GM12878 (cell line): Measurements from ENCODE around the gene FBXO33. TPM values are rescaled to one million over a fixed set of nuclear protein-coding genes. Genes with fewer than 3 reads are reported as not detected.
A peak's percentile ranks its signal among the peaks of the same experiment; 100 is the strongest.

ENCODE experiments used
- ATAC-seq: fragments of 200-7000 bp; cut with Tn5 transposase; 3 replicates; pipeline ENCODE4 v1.9.1; 2020; ENCODE audit warnings: mild to moderate bottlenecking, moderate library complexity
- BruUV-seq: library from RNA; stranded (reverse); fragments of 400-500 nt; replicated peaks from 2 replicates; lab custom pipeline; 2021; lab: Mats Ljungman, UMichigan
- CTCF ChIA-PET: fragments of 300-600 bp; sonication (Branson Sonifier 250); formaldehyde crosslinking; extraction: SDS; loops from one replicate; lab custom pipeline; 2021; ENCODE audit warnings: inconsistent platforms; lab: Yijun Ruan, JAX
- POLR2A ChIA-PET: fragments of 350-600 bp; formaldehyde crosslinking; extraction: SDS; loops from one replicate; lab custom pipeline; 2021; ENCODE audit warnings: inconsistent platforms; lab: Charles Lee
- RAD21 ChIA-PET: fragments of 300-600 bp; sonication (Branson Sonifier 250); formaldehyde crosslinking; loops from one replicate; lab custom pipeline; 2023; ENCODE audit warnings: antibody characterized with exemption; ENCODE audit not compliant: unreplicated experiment; lab: Charles Lee
- SMC1A ChIA-PET: fragments of 300-600 bp; sonication (Branson Sonifier 250); formaldehyde crosslinking; loops from one replicate; lab custom pipeline; 2023; ENCODE audit not compliant: unreplicated experiment, uncharacterized antibody; lab: Charles Lee
- DNase-seq: peaks from one replicate; pipeline ENCODE4 v3.0.0-alpha.2; 2011; ENCODE audit warnings: low read depth, low spot score
- FAIRE-seq: peaks from 3 replicates; lab custom pipeline; 2011; peaks lifted over from hg19 to GRCh38; lab: Jason Lieb, UNC
- H2AFZ ChIP-seq: 2 replicates; pipeline ENCODE4 v1.6.0; 2011; ENCODE audit warnings: low read depth, low read length, control low read depth; ENCODE audit not compliant: control insufficient read depth
- H3K27ac ChIP-seq: 2 replicates; pipeline ENCODE4 v1.5.1; 2011; ENCODE audit warnings: control low read depth; ENCODE audit not compliant: control insufficient read depth, insufficient read depth
- H3K27me3 ChIP-seq, 2 experiments: replicated peaks in 1 of 2; 2 replicates each; pipeline versions ENCODE4 v1.6.0 to v1.6.1; 2011; ENCODE audit warnings: low read length in 1 of 2; ENCODE audit not compliant: control insufficient read depth in 2 of 2, insufficient read depth in 2 of 2
- H3K36me3 ChIP-seq, 2 experiments: 2 replicates each; pipeline ENCODE4 v1.5.1; 2011; ENCODE audit warnings: low read length in 1 of 2; ENCODE audit not compliant: control insufficient read depth in 2 of 2, insufficient read depth in 2 of 2
- H3K4me1 ChIP-seq: 2 replicates; pipeline ENCODE4 v1.6.1; 2011; ENCODE audit warnings: mild to moderate bottlenecking, low read length, moderate library complexity, mixed read lengths; ENCODE audit not compliant: control insufficient read depth, insufficient read depth
- H3K4me2 ChIP-seq: 2 replicates; pipeline ENCODE4 v1.6.0; 2011; ENCODE audit warnings: control low read depth; ENCODE audit not compliant: control insufficient read depth, insufficient read depth
- H3K4me3 ChIP-seq: fragments of 200-600 bp; sonication (generic); 2 replicates; pipeline ENCODE4 v1.5.1; 2016
- H3K79me2 ChIP-seq: 2 replicates; pipeline ENCODE4 v1.6.0; 2011; ENCODE audit warnings: low read length; ENCODE audit not compliant: control insufficient read depth, insufficient read depth
- H3K9ac ChIP-seq: 2 replicates; pipeline ENCODE4 v1.8.0; 2011; ENCODE audit warnings: low read length, control low read depth, mixed read lengths; ENCODE audit not compliant: control insufficient read depth, insufficient read depth
- H3K9me3 ChIP-seq: replicated peaks from 3 replicates; pipeline ENCODE4 v1.5.1; 2011; ENCODE audit warnings: mild to moderate bottlenecking, low read length; ENCODE audit not compliant: control insufficient read depth, insufficient read depth
- H4K20me1 ChIP-seq: 2 replicates; pipeline ENCODE4 v1.6.0; 2011; ENCODE audit not compliant: control insufficient read depth, insufficient read depth
- ASH2L ChIP-seq: fragments of 300-600, 200-600 bp; sonication (generic); IDR thresholded peaks from 2 replicates; pipeline ENCODE4 v1.6.1; 2017; ENCODE audit warnings: low read depth, mild to moderate bottlenecking, borderline replicate concordance
- CEBPB ChIP-seq, 2 experiments: fragments of 150-350 bp in 1 of 2; IDR thresholded peaks; 2 replicates each; pipeline ENCODE4 v1.6.1; 2012 to 2014; ENCODE audit warnings: low read depth in 2 of 2, low read length in 2 of 2, borderline replicate concordance in 1 of 2, inconsistent platforms in 1 of 2
- CEBPZ ChIP-seq: fragments of 150-350 bp; IDR thresholded peaks from 2 replicates; pipeline ENCODE4 v1.6.1; 2016; ENCODE audit warnings: low read depth, low read length
- GATAD2B ChIP-seq: fragments of 450-650 bp; conservative IDR thresholded peaks from 2 replicates; pipeline ENCODE4 v1.6.1; 2017; ENCODE audit warnings: low read depth, mild to moderate bottlenecking, moderate library complexity
- HDGF ChIP-seq: fragments of 450-650 bp; IDR thresholded peaks from 2 replicates; pipeline ENCODE4 v1.6.1; 2016; ENCODE audit warnings: antibody characterized with exemption
- LARP7 ChIP-seq: fragments of 450-650 bp; IDR thresholded peaks from 2 replicates; pipeline ENCODE4 v1.6.1; 2017; ENCODE audit warnings: mild to moderate bottlenecking
- MLLT1 ChIP-seq: fragments of 450-650 bp; IDR thresholded peaks from 2 replicates; pipeline ENCODE4 v1.6.1; 2016; ENCODE audit warnings: mild to moderate bottlenecking
- MXI1 ChIP-seq: fragments of 150-350 bp; IDR thresholded peaks from 2 replicates; pipeline ENCODE4 v1.6.1; 2011; ENCODE audit warnings: low read depth, mild to moderate bottlenecking, inconsistent platforms, low read length, improper control_type of control experiment
- NR2F1 ChIP-seq: fragments of 450-650 bp; conservative IDR thresholded peaks from 2 replicates; pipeline ENCODE4 v1.6.1; 2017; ENCODE audit warnings: mild to moderate bottlenecking
- PBX3 ChIP-seq: IDR thresholded peaks from 2 replicates; pipeline ENCODE4 v1.6.1; 2011; ENCODE audit warnings: mild to moderate bottlenecking, low read depth, low read length, moderate library complexity; ENCODE audit not compliant: insufficient replicate concordance
- POLR2AphosphoS2 ChIP-seq: IDR thresholded peaks from 2 replicates; pipeline ENCODE4 v1.6.1; 2011; ENCODE audit warnings: low read depth, mild to moderate bottlenecking, low read length, improper control_type of control experiment, moderate library complexity
- SIN3A ChIP-seq: IDR thresholded peaks from 2 replicates; pipeline ENCODE4 v1.6.1; 2012; ENCODE audit warnings: low read depth, low read length, improper control_type of control experiment
- SMAD5 ChIP-seq: IDR thresholded peaks from 2 replicates; pipeline ENCODE4 v1.6.1; 2016; ENCODE audit warnings: antibody characterized with exemption, low read depth
- TCF12 ChIP-seq: IDR thresholded peaks from 2 replicates; pipeline ENCODE4 v1.6.1; 2011; ENCODE audit warnings: low read depth, mild to moderate bottlenecking, low read length
- TCF3 ChIP-seq: IDR thresholded peaks from 2 replicates; pipeline ENCODE4 v1.6.1; 2012; ENCODE audit warnings: low read depth, mild to moderate bottlenecking, low read length, borderline replicate concordance; ENCODE audit not compliant: insufficient read depth
- ZNF207 ChIP-seq: fragments of 450-650 bp; IDR thresholded peaks from 2 replicates; pipeline ENCODE4 v1.6.1; 2014; ENCODE audit warnings: antibody characterized with exemption, mild to moderate bottlenecking, borderline replicate concordance
- WGBS: methylation state at CpG from one replicate; pipeline ENCODE4 v1.1.6; 2016; ENCODE audit warnings: low lambda C conversion rate; ENCODE audit not compliant: insufficient replicate concordance, insufficient coverage; ENCODE audit errors: missing lambda C conversion rate; 5-methylcytosine and 5-hydroxymethylcytosine counted together
- in situ Hi-C: fragments of 300-500 bp; cut with MboI; formaldehyde crosslinking; loops from 9 replicates; pipeline ENCODE4 v1.14.3; 2018; ENCODE audit warnings: mixed read lengths
- intact Hi-C: fragments of 100-400 bp; cut with micrococcal nuclease; formaldehyde crosslinking; loops from one replicate; pipeline ENCODE4 v1.14.2; 2022; ENCODE audit not compliant: unreplicated experiment
- polyA plus RNA-seq, 11 experiments: library from polyadenylated mRNA; depleted of rRNA in 4 of 11; unstranded in 6 of 11; stranded (reverse) in 5 of 11; fragments of >200 nt; fragmentation: Nextera tagmentation in 4 of 11; fragmentation: Illumina TruSeq in 1 of 11; extraction: Ambion mirVana in 4 of 11; extraction: Trizol in 1 of 11; gene quantifications; 1 replicate in 1 of 11; 2 replicates in 10 of 11; pipeline versions ENCODE4 v1.2.1 to v1.2.3, GENCODE V29; 2011 to 2016; ENCODE audit warnings: inconsistent platforms in 2 of 11, missing spikeins in 2 of 11, low read depth in 1 of 11
- total RNA-seq, 4 experiments: library from RNA; depleted of rRNA in 3 of 4; stranded (reverse); fragments of >200 nt in 3 of 4; fragmentation: Illumina TruSeq in 1 of 4; extraction: Trizol in 1 of 4; gene quantifications; 2 replicates each; pipeline versions ENCODE4 v1.2.1 to v1.2.3, GENCODE V29; 2013 to 2021

FBXO33 gene
- total and polyA plus RNA-seq, 10 of the 15 experiments (the other 5 are each of a cell fraction or from before 2014, with no cell fraction given), result 4.7 to 56.9 (median 19.6) TPM

GRCh38 chr14:39431416-39432178, 636 bp downstream of the FBXO33 start:
- no TSS peak for BruUV-seq
- no peaks in the 10 kb centered on the region for H4K20me1 ChIP-seq
- H3K27ac ChIP-seq, result peak overlapping the region; percentile 99
- FAIRE-seq, result no peak
- peaks cover 52% of the 10 kb centered on the region for H3K79me2 ChIP-seq
- H3K36me3 ChIP-seq, result no peaks in the 10 kb centered on the region
- POLR2A ChIA-PET, result interaction anchor here (0.6 to 9.1 kb wide), 11 partner anchors 15 to 329 kb away, joined by 3 to 159 read pairs (median 5); partner anchors contain the start of genes GEMIN2, PNN and SEC23A
- intact Hi-C loops, result loop anchor here (2.0 kb wide), 5 partner anchors 37 to 325 kb away; partner anchors contain the start of gene PNN
- WGBS, result under 1% methylated on average over 81 of the region's 81 CpGs
- peak; percentile 16 for ATAC-seq
- DNase-seq, result no peak
- SMC1A ChIA-PET, result interaction anchor here (0.6 to 8.1 kb wide), 7 partner anchors 14 to 637 kb away, joined by 3 to 182 read pairs (median 16); partner anchors contain the start of gene GEMIN2
- in situ Hi-C loops, result no loop called here
- CTCF ChIA-PET, result interaction anchor here (0.6 to 7.8 kb wide), 11 partner anchors 7 to 327 kb away, joined by 3 to 84 read pairs (median 8); no protein-coding TSS in a partner anchor
- peak overlapping the region; percentile 100 for H2AFZ ChIP-seq
- peak overlapping the region; percentile 94 for H3K9ac ChIP-seq
- H3K4me3 ChIP-seq, result peak overlapping the region; percentile 91
- H3K4me2 ChIP-seq, result peak overlapping the region; percentile 78
- H3K4me1 ChIP-seq, result peaks cover 13% of the 10 kb centered on the region
- H3K9me3 ChIP-seq, result no peaks in the 10 kb centered on the region
- RAD21 ChIA-PET, result interaction anchor here (0.7 to 9.4 kb wide), 14 partner anchors 9 to 328 kb away, joined by 3 to 159 read pairs (median 4); partner anchors contain the start of genes SEC23A and TRAPPC6B
- no peaks in the 10 kb centered on the region for H3K27me3 ChIP-seq
- peak; percentile 71 for TF ChIP-seq SIN3A
- TF ChIP-seq TCF12, result peak; percentile 54; the same call in 1 of the 2 replicates
- no peak for TF ChIP-seq NR2F1
- peak; percentile 43; the same call in 1 of the 2 replicates for TF ChIP-seq SMAD5
- TF ChIP-seq POLR2AphosphoS2, result peak; percentile 38; the same call in 1 of the 2 replicates
- peak; percentile 96 for TF ChIP-seq LARP7
- TF ChIP-seq GATAD2B, result 0 out of 2 replicates have a peak, but pooled peaks have one; percentile 70
- TF ChIP-seq HDGF, result 0 out of 2 replicates have a peak, but pooled peaks have one; percentile 47
- no peak for TF ChIP-seq CEBPB (IDR thresholded peaks at IDR 0.05; ENCODE audit: borderline replicate concordance in 1 of 2, low read depth in 2 of 2, low read length in 2 of 2)
- no peak for TF ChIP-seq PBX3
- TF ChIP-seq ZNF207, result no peak
- no peak for TF ChIP-seq CEBPZ
- TF ChIP-seq TCF3, result 0 out of 2 replicates have a peak, but pooled peaks have one; percentile 21
- peak; percentile 81; the same call in 1 of the 2 replicates for TF ChIP-seq ASH2L
- TF ChIP-seq MXI1, result 0 out of 2 replicates have a peak, but pooled peaks have one; percentile 47
- 0 out of 2 replicates have a peak, but pooled peaks have one; percentile 30 for TF ChIP-seq MLLT1
